GM12878 (cell line): Measurements from ENCODE around the gene UST.

Experiments
- ASH2L ChIP-seq: fragments of 300-600, 200-600 bp; sonication (generic); IDR thresholded peaks from 2 replicates; pipeline ENCODE4 v1.6.1; 2017; ENCODE audit warnings: low read depth, mild to moderate bottlenecking, borderline replicate concordance
- BACH1 ChIP-seq: fragments of 450-650 bp; IDR thresholded peaks from 2 replicates; pipeline ENCODE4 v1.6.1; 2017; ENCODE audit warnings: mild to moderate bottlenecking, borderline replicate concordance
- CHD2 ChIP-seq: IDR thresholded peaks from 2 replicates; pipeline ENCODE4 v1.6.1; 2011; ENCODE audit warnings: low read depth, low read length, improper control_type of control experiment, borderline replicate concordance
- EED ChIP-seq: sonication (generic); IDR thresholded peaks from 2 replicates; pipeline ENCODE4 v1.6.1; 2016; ENCODE audit warnings: antibody characterized with exemption, low read depth
- NRF1 ChIP-seq: conservative IDR thresholded peaks from 2 replicates; pipeline ENCODE4 v1.6.1; 2011; ENCODE audit warnings: mild to moderate bottlenecking, low read depth, low read length, improper control_type of control experiment
- POLR2A ChIP-seq: IDR thresholded peaks from 2 replicates; pipeline ENCODE4 v1.6.1; 2011; ENCODE audit warnings: low read depth, mild to moderate bottlenecking, low read length
- USF2 ChIP-seq: IDR thresholded peaks from 2 replicates; pipeline ENCODE4 v1.6.1; 2011; ENCODE audit warnings: low read depth, low read length, improper control_type of control experiment, borderline replicate concordance
- TF ChIP-seq, protein P1 (sequence below): fragments of 450-650 bp; formaldehyde crosslinking; IDR thresholded peaks from 2 replicates; pipeline ENCODE4 v1.4.0; 2022; ENCODE audit warnings: mild to moderate bottlenecking, moderate library complexity

DNA sequence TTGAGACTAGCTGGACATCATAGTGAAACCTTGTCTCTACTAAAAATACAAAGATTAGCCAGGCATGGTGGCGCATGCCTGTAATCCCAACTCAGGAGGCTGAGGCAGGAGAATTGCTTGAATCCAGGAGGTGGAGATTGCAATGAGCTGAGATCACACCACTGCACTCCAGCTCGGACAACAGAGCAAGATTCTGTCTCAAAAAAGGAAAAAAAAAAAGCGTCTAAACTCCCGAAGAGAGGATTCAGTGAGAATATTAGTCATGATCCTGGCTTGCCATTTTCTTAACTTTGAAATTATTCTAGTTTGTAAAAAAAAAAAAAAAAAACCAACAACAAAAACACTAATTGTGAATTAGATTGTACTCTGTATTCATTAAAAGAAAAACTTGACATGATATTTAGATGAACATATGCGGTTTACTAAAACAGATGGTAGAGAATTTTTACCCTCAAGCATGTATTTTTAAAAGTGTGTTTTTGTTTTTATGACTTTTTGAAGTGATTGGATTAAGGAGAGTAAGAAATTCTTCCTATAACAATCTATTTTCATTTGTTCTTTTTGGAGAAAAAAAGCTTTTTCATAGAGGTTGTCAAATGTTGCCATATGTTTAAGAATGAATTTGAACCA lies 80.7 kb downstream of the UST start:
- TF ChIP-seq POLR2A (no peak), NRF1 (no peak), CHD2 (no peak), EED (no peak), USF2 (no peak), BACH1 (no peak), ASH2L (no peak)
- TF ChIP-seq, protein P1, sequence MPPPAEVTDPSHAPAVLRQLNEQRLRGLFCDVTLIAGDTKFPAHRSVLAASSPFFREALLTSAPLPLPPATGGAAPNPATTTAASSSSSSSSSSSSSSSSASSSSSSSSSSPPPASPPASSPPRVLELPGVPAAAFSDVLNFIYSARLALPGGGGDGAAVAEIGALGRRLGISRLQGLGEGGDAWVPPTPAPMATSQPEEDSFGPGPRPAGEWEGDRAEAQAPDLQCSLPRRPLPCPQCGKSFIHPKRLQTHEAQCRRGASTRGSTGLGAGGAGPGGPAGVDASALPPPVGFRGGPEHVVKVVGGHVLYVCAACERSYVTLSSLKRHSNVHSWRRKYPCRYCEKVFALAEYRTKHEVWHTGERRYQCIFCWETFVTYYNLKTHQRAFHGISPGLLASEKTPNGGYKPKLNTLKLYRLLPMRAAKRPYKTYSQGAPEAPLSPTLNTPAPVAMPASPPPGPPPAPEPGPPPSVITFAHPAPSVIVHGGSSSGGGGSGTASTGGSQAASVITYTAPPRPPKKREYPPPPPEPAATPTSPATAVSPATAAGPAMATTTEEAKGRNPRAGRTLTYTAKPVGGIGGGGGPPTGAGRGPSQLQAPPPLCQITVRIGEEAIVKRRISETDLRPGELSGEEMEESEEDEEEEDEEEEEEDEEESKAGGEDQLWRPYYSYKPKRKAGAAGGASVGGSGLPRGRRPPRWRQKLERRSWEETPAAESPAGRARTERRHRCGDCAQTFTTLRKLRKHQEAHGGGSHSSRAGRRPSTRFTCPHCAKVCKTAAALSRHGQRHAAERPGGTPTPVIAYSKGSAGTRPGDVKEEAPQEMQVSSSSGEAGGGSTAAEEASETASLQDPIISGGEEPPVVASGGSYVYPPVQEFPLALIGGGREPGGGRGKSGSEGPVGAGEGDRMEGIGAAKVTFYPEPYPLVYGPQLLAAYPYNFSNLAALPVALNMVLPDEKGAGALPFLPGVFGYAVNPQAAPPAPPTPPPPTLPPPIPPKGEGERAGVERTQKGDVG (CRISPR knock-in tag), result no peak
